Astrocyte (in vitro differentiated cells and primary cell): ENCODE measurements around the gene DHX8. TPM values are rescaled to one million over a fixed set of nuclear protein-coding genes. Genes with fewer than 3 reads are reported as not detected.

Experiments used
- DNase-seq: peaks from one replicate; pipeline ENCODE4 v3.0.0-alpha.2; 2010; ENCODE audit warnings: low read depth
- FAIRE-seq: peaks from 2 replicates; lab custom pipeline; 2011; peaks lifted over from hg19 to GRCh38; lab: Jason Lieb, UNC
- H2AFZ ChIP-seq: 2 replicates; pipeline ENCODE4 v1.6.0; 2012; ENCODE audit warnings: low read depth, low read length, inconsistent platforms
- H3K27ac ChIP-seq: 2 replicates; pipeline ENCODE4 v1.5.1; 2011; ENCODE audit warnings: low read depth, low read length, inconsistent platforms
- H3K27me3 ChIP-seq: 2 replicates; pipeline ENCODE4 v1.6.0; 2011; ENCODE audit warnings: low read length, inconsistent platforms; ENCODE audit not compliant: insufficient read depth
- H3K36me3 ChIP-seq: 2 replicates; pipeline ENCODE4 v1.5.1; 2011; ENCODE audit warnings: low read length, inconsistent platforms; ENCODE audit not compliant: insufficient read depth
- H3K4me1 ChIP-seq: 2 replicates; pipeline ENCODE4 v1.5.1; 2011; ENCODE audit warnings: low read length, inconsistent platforms; ENCODE audit not compliant: insufficient read depth
- H3K4me2 ChIP-seq: 2 replicates; pipeline ENCODE4 v1.6.0; 2012; ENCODE audit warnings: low read length, inconsistent platforms
- H3K4me3 ChIP-seq: 2 replicates; pipeline ENCODE4 v1.5.1; 2011; ENCODE audit warnings: low read depth, mild to moderate bottlenecking, low read length, inconsistent platforms; ENCODE audit not compliant: insufficient read depth
- H3K79me2 ChIP-seq: 2 replicates; pipeline ENCODE4 v1.6.0; 2012; ENCODE audit warnings: mild to moderate bottlenecking, low read length, inconsistent platforms; ENCODE audit not compliant: insufficient read depth
- H3K9ac ChIP-seq: 2 replicates; pipeline ENCODE4 v1.6.0; 2012; ENCODE audit warnings: mild to moderate bottlenecking, low read length, inconsistent platforms
- H3K9me3 ChIP-seq: 2 replicates; pipeline ENCODE4 v1.5.1; 2012; ENCODE audit warnings: low read depth, mild to moderate bottlenecking, low read length, inconsistent platforms; ENCODE audit not compliant: insufficient read depth
- H4K20me1 ChIP-seq: 2 replicates; pipeline ENCODE4 v1.6.0; 2012; ENCODE audit warnings: low read length, inconsistent platforms; ENCODE audit not compliant: insufficient read depth
- H3K27ac Mint-ChIP-seq: one replicate; pipeline ENCODE4 v1.8.0; 2021; ENCODE audit warnings: mild to moderate bottlenecking, mixed read lengths; ENCODE audit not compliant: unreplicated experiment
- H3K27me3 Mint-ChIP-seq: one replicate; pipeline ENCODE4 v1.8.0; 2021; ENCODE audit warnings: low read depth, mixed read lengths; ENCODE audit not compliant: unreplicated experiment
- H3K36me3 Mint-ChIP-seq: one replicate; pipeline ENCODE4 v1.8.0; 2021; ENCODE audit warnings: low read depth, mixed read lengths; ENCODE audit not compliant: unreplicated experiment
- H3K4me1 Mint-ChIP-seq: one replicate; pipeline ENCODE4 v1.8.0; 2021; ENCODE audit warnings: low read depth, mixed read lengths; ENCODE audit not compliant: unreplicated experiment
- H3K4me3 Mint-ChIP-seq: one replicate; pipeline ENCODE4 v1.8.0; 2021; ENCODE audit warnings: mild to moderate bottlenecking, moderate library complexity, mixed read lengths; ENCODE audit not compliant: unreplicated experiment
- H3K9me3 Mint-ChIP-seq: one replicate; pipeline ENCODE4 v1.8.0; 2021; ENCODE audit warnings: mild to moderate bottlenecking, mixed read lengths; ENCODE audit not compliant: unreplicated experiment
- CTCF ChIP-seq: IDR thresholded peaks from 2 replicates; pipeline ENCODE4 v1.5.1; 2011; ENCODE audit warnings: low read depth, mild to moderate bottlenecking, inconsistent platforms, low read length, moderate library complexity; ENCODE audit not compliant: insufficient read depth
- EZH2 ChIP-seq: IDR thresholded peaks from 2 replicates; pipeline ENCODE4 v1.6.1; 2012; ENCODE audit warnings: mild to moderate bottlenecking, low read length, inconsistent platforms; ENCODE audit not compliant: insufficient read depth
- total RNA-seq: library from RNA; stranded (reverse); gene quantifications from 2 replicates; pipeline ENCODE4 v1.2.1, GENCODE V29; 2021

The DHX8 gene
- total RNA-seq, 1 donor from 2014 or later: 48.5 TPM

GRCh38 chr17:43559161-43559816, 75.5 kb downstream of the DHX8 start:
- no peak overlapping the region for H2AFZ ChIP-seq
- H3K4me1 ChIP-seq: no peaks in the 10 kb centered on the region
- Mint-ChIP-seq H3K36me3 (peaks cover 2% of the 10 kb centered on the region), H3K9me3 (no peaks in the 10 kb centered on the region), H3K4me3 (no peak overlapping the region), H3K27ac (no peak overlapping the region), H3K27me3 (peaks cover 38% of the 10 kb centered on the region), H3K4me1 (peaks cover 10% of the 10 kb centered on the region)
- H3K36me3 ChIP-seq: no peaks in the 10 kb centered on the region
- H3K27me3 ChIP-seq: peaks cover 10% of the 10 kb centered on the region
- FAIRE-seq: no peak
- no peaks in the 10 kb centered on the region for H4K20me1 ChIP-seq
- H3K9ac ChIP-seq: no peak overlapping the region
- DNase-seq: no peak
- H3K27ac ChIP-seq: no peak overlapping the region
- no peaks in the 10 kb centered on the region for H3K79me2 ChIP-seq
- H3K9me3 ChIP-seq: no peaks in the 10 kb centered on the region
- H3K4me2 ChIP-seq: no peak overlapping the region
- TF ChIP-seq EZH2 (no peak), CTCF (no peak)
- H3K4me3 ChIP-seq: no peak overlapping the region

GRCh38 chr17:43560461-43561427, 77.0 kb downstream of the DHX8 start:
- Mint-ChIP-seq H3K4me3 (no peak overlapping the region), H3K4me1 (peaks cover 10% of the 10 kb centered on the region), H3K9me3 (no peaks in the 10 kb centered on the region), H3K27ac (no peak overlapping the region), H3K27me3 (peaks cover 39% of the 10 kb centered on the region), H3K36me3 (peaks cover 2% of the 10 kb centered on the region)
- Histone ChIP-seq H3K9me3 (no peaks in the 10 kb centered on the region), H3K4me3 (no peak overlapping the region), H3K79me2 (no peaks in the 10 kb centered on the region), H3K9ac (no peak overlapping the region), H3K36me3 (no peaks in the 10 kb centered on the region), H2AFZ (no peak overlapping the region), H3K4me1 (no peaks in the 10 kb centered on the region), H3K27me3 (peaks cover 10% of the 10 kb centered on the region), H3K27ac (no peak overlapping the region), H3K4me2 (no peak overlapping the region), H4K20me1 (no peaks in the 10 kb centered on the region)
- DNase-seq (no peak), FAIRE-seq (no peak)
- TF ChIP-seq CTCF (no peak), EZH2 (no peak)
